GM18505 (cell line): ENCODE data around the gene OR5K2.

Experiments used
- ATAC-seq: cut with Tn5 transposase; IDR thresholded peaks from one replicate; pipeline ENCODE4 v1.9.1; 2021; ENCODE audit not compliant: unreplicated experiment
- POLR2A ChIP-seq: IDR thresholded peaks from 4 replicates; pipeline ENCODE4 v1.6.1; 2011; ENCODE audit warnings: borderline replicate concordance; ENCODE audit not compliant: insufficient read depth, insufficient read length; ENCODE audit errors: extremely low read depth

The OR5K2 gene

DNA sequence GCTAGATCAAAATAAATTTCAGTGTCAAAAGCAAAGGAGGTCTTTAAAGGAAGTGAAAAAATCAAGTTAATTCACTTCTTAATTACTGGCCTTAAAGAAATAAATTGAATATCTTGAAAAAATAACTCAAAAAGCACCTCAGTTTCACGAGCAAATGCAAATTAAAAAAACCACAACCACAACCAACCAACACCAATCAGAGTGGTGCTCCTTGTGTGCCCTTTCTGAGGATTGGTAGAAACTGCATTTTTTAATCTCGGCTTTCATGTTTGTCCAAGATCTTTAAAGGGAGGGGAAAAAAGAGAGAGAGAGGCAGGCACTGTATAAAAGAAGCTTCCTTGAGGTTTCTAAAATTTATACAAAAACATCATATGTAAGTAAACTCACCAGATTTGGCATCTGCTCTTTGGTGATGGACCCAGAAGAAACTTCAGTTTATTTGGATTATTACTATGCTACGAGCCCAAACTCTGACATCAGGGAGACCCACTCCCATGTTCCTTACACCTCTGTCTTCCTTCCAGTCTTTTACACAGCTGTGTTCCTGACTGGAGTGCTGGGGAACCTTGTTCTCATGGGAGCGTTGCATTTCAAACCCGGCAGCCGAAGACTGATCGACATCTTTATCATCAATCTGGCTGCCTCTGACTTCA lies 34.3 kb downstream of the OR5K2 start, which contains the start of gene GPR15:
Gene GPR15 (plus strand): TSS at position 357 of the 653 bp plus-strand sequence. CDS start 56 bp downstream, at position 413.
- TF ChIP-seq POLR2A, result peak; percentile 57
- ATAC-seq, result no peak

DNA sequence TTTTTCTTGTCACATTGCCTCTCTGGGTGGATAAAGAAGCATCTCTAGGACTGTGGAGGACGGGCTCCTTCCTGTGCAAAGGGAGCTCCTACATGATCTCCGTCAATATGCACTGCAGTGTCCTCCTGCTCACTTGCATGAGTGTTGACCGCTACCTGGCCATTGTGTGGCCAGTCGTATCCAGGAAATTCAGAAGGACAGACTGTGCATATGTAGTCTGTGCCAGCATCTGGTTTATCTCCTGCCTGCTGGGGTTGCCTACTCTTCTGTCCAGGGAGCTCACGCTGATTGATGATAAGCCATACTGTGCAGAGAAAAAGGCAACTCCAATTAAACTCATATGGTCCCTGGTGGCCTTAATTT lies 34.8 kb downstream of the OR5K2 start:
- peak; percentile 56 for TF ChIP-seq POLR2A
- no peak for ATAC-seq

DNA sequence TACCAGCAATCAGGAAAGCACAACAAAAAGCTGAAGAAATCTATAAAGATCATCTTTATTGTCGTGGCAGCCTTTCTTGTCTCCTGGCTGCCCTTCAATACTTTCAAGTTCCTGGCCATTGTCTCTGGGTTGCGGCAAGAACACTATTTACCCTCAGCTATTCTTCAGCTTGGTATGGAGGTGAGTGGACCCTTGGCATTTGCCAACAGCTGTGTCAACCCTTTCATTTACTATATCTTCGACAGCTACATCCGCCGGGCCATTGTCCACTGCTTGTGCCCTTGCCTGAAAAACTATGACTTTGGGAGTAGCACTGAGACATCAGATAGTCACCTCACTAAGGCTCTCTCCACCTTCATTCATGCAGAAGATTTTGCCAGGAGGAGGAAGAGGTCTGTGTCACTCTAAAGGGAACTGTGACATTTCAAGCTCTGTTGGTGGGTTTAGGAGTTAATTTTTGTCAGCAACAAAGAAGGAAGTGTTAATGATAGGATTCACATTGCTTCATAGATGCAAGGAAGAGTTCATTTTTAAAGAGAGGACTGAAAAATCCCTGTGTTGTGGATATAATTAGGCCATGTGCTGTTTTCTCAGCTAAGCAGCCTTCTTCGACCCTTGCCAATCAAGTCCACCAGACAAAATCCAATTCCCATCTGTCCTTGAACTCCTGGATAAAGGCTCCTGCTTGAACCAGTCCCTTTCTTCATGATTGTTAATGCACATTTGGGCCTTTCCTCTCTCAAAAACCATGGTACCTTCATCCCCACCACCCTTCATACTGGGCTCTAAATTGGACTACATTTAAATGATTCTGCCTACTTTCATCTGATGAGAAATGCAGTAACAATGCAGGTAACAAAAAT lies 35.5 kb downstream of the OR5K2 start:
- ATAC-seq, result no peak
- TF ChIP-seq POLR2A, result peak; percentile 17

DNA sequence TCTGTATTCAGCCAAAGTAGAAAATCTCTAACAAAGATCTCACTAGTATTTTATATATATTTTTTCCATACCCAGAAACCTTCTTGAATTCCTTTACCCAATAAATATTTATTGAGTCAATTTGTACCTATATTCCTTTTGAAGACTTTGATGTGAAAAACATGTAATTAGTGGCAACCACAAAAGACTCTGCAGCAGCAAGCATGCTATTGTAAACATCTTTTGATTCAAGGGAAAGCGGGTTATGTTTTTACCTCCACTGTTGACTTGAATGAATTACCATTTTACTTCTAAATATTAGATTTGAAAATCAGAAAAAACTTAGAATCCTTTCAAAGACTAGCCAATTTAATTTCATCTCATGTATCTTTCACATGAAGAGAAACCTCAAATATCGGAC lies 36.7 kb downstream of the OR5K2 start:
- no peak for TF ChIP-seq POLR2A
- ATAC-seq, result no peak

DNA sequence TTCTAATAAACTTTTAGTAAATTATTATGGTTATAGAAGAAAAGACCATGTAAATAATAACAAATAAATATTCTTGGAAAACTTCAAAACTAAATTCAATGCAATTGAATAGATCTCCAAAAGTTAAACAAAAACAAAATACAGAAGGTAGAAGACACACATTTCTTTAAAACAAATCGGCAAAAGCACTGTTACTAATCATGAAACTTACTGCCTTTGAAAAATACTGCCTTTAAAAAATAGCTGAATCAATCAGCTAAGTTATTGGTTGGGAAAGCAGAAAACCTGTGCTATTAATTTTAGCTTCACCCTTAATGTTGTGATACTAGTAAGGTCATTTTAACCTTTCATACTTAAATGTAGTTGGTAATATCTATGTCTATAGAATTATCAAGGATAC lies 37.3 kb downstream of the OR5K2 start:
- TF ChIP-seq POLR2A, result no peak
- no peak for ATAC-seq

DNA sequence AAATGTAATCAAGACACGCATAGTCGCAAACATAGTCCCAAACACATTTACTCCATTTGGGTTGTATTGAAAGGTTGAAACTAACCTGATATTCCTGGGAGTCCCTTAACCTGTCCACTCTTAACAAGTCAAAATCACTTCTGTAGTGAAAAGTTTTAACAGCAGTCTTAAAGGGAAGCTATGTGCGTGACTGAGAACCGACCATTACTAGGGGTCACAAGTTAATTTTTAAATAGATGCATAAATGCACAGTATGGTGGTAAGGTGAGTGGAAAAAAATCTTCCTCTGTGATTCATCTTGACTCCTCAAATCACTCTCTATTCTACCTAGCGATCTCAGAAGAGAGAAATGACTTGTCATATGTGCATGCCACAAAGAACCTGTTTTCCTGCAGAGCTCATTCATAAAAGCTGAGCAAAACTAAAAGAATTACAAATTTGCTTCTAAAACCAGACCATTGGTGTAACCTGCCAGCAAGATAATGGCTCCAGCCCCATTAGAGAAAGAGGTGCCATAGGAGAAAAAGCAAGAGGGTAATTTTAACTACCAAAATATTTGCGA lies 39.1 kb downstream of the OR5K2 start:
- TF ChIP-seq POLR2A, result peak; percentile 88
- ATAC-seq, result peak; percentile 77

DNA sequence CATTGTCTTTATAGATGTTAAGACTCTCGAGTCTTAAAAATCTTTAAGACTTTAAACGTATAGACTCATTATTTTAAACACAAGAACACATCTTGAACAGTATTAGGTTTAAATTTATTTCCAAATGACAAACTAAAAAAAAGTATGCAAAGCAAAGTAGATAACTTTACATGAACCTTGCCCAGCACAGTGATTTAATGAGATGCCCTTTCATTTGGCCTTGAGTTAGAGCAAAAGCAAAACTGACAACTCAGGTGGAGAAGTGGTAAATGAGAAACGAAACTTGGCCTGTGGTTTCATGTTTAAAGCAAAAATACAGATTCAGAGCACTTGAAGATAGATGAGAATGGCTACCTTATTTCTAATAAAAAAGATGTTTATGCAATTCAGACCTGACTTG lies 42.9 kb downstream of the OR5K2 start:
- TF ChIP-seq POLR2A, result peak; percentile 33
- peak; percentile 39 for ATAC-seq

DNA sequence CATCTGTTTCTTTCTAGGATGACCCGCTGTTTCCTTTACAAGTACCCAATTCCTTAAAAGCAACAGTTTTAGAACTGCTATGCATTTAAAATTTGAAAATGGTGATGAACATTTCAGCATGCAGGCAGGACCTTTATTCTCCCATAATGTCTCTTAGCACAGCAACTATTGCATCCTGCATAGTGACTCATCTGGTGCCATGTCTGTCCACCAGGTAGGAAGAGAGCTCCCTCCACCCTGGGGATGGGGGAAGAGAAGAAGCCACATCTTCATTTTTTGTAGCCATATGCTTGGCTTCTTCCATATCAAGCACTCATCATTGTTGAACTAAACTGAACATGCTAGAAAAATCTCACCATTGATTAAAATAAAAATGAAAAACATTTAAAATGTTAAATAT lies 44.2 kb downstream of the OR5K2 start:
- no peak for ATAC-seq
- TF ChIP-seq POLR2A, result no peak

DNA sequence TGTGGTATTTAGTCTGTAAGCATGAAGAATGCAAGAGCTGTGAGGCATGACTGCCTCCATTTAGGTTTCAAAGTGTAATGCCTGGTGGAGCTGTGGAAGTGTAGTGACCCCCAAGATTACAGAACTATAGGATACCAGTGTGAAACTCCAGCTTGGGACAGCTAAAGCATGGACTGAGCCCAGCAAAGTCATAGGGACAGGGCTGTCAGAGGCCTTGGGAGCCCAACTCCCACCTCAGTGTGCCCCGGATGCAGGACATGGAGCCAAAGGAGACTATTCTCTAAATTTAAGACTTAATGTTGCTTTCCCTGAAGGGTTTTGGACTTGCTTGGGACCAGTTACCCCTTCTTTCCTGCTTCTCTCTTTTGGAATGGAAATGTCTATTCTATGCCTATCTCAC lies 45.1 kb downstream of the OR5K2 start:
- ATAC-seq, result no peak
- TF ChIP-seq POLR2A, result no peak

DNA sequence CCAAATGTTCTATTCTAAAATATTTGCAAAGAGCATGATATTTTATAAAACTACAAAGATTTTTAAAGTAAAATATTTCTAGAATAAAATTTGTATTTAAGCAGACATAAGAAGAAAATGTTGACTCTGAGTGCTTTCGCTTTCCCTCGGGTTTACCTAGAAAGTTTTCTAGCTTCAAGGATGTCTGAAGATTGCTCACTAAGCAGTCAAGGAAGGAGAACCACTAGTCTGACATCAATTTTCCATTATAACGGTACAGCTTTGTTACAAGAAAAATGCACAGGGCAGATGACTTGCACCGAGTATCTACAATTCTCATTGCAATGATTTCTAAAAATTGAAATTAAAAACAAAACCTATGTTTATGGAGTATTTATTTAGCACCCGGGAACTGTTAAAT lies 48.5 kb downstream of the OR5K2 start:
- peak; percentile 67 for ATAC-seq
- TF ChIP-seq POLR2A, result no peak
